ENCODE data around the gene SDCCAG8.
A peak's percentile ranks its signal among the peaks of the same experiment; 100 is the strongest.

Gene SDCCAG8

DNA sequence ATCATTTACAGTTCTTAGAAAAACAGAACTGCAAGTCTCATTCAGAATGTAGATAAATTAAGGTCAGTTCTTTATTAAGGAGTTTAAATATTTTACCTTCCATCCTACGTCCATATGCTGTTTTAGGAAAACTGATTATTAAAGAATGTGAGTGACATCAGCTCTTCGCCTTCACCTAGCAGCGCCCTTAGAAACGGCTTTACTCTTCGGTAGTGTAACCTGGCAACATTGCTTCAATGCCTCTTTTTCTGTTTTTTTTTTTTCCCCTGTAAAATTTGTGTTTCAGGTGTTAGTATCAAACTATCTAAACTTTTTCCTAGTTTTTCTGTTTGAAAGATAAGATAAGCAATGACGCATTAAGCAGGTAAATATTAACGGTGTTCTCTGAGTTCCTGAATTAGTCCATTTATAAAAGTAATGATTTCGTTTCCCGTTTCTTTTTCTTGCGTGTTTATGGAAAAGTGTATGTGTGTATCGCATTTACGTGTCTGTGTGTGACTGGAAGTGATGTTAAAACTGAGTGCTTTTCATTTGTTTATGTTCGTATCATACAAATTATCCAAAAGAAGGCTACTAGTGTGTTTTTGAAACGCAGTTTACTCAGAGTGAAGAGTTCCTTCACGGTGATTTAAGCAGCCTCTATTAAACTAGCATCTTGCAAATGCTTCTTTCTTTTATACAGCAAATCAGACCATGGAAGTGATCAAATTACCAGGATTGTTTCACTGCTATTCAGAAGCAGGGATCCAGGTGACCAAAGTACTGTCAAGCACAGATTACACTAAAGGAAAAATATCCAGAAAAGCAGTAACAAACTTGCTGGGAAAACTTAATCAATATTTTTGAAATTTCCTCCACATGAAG, 139.0 kb downstream of the SDCCAG8 start:
- DNase-seq, result peak; percentile 2 to 60 (median 2)

DNA sequence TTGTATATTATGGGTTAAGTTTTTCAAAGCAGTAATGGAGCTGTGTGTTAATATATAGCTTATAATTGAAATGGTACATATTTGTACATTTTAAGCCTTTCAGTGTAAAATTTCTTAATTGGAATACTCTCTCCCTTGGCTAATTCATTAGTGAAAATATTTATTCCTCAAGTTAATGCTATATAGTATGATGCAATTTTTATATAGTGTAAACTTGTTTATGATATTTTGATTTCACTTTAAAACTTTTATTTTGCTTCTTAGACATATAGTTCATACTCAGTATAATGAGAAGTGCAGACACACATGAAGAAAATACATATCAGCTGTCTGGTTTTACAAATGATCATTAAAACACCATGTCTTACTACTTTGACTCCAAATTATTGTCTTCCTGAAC, 140.6 kb downstream of the SDCCAG8 start:
- DNase-seq, result no peak

DNA sequence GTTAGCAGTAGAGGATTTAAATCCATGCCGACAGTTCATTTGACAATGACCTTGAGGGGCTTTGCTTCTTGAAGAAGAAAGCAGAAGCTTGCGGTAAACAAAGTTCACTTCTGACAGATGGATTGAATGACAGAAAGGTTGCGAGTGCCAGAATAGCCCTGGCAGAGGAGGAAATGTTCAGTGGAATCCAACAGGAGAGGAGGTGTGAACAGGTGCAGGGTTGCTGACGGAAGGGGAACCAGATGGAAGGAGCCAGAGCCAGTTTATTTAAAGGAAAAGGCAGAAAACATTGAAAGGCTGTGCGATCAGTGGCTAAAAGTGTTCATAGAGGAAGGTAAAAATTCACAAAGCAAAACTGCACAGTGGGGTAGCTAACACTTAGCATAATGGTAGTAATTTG, 141.0 kb downstream of the SDCCAG8 start:
- no peak for DNase-seq

DNA sequence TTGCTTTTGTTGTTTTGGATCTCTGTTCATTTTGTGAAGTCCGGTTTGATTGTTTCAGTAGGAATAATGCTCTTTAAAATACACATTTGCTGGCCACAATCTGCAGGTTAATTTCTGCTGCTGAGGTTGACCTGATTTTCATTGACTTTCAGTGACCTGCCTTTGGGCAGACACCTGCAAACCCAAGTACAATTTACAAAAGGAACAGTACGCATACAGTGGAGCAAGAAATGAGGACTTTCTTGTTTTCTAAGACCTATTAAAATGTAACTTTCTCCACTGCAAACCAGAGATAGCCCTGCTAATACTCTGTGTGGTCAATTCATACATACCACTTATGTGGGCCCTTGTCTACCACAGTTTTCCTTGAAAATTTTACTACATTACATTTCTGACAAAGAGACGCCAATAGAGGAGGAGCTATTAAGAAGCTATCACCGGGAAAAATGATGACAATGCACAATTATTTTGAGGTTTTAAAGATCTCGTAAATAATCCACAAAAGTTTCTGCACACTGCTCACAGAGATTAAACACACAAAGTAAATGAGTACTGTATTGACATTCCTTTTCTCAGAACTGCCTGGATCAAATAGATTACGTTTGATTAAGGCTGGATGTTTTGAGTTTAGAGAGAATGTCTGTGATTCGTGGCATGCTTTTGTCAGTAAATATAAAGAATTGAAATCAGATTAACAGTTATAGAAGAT, 141.9 kb downstream of the SDCCAG8 start:
- DNase-seq, result no peak

DNA sequence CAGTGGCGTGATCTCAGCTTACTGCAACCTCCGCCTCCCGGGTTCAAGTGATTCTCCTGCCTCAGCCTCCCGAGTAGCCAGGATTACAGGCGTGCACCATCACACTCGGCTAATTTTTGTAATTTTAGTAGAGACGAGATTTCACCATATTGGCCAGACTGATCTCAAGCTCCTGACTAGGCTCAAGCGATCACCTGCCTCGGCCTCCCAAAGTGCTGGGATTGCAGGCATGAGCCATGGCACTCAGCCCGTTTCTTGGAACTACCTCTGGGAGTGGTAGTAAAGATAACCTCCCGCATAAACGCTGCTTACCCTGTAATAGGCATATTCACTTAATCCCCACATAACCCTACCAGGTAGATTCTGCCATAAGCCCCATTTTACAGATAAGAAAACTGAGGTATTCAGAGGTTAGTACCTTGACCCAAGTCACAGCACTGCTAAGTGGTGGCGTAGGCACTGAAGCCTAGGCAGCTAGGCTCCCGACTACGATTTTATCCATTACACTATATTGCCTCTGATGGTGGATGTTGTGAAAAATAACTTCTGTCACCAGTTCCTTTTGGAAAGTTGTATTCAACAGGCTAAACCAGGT, 143.8 kb downstream of the SDCCAG8 start:
- DNase-seq, result no peak

DNA sequence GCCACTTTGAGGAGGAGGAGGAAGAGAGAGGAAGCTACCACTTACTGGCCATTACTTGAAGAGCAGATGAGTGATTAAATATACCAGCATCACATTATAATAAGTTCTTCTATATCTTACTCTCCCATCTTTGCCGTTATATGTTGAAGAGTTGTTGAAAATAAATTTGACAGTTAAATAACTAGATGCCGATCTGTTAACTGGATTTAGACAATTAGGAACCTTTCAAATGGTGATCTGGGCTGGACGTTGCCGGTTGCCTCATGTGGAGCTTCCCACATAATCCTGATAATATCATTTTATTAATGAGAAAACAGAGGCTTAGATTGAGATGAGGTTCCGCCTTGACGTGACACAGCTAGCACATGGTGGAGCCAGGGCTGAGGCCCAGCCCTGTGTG, 147.0 kb downstream of the SDCCAG8 start:
- DNase-seq, result no peak

DNA sequence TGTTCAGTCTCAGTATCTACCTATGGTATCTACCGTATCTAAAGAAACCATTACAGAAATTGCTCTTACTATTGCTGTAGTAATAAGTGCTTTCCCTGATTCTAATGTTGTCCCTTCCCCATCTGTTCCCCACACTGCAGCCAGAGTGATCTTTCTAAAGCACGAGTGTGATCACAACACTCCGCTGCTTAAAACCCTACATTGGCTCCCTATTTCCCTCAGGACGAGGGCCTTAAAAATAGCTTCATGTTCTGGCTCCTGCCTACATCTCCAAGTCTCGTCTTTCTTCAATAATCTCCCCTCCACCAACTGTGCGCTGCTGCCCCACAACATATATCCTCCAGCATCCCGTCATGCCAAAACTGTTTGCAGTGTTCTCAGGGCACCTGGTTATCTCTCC, 150.6 kb downstream of the SDCCAG8 start:
- DNase-seq, result no peak

DNA sequence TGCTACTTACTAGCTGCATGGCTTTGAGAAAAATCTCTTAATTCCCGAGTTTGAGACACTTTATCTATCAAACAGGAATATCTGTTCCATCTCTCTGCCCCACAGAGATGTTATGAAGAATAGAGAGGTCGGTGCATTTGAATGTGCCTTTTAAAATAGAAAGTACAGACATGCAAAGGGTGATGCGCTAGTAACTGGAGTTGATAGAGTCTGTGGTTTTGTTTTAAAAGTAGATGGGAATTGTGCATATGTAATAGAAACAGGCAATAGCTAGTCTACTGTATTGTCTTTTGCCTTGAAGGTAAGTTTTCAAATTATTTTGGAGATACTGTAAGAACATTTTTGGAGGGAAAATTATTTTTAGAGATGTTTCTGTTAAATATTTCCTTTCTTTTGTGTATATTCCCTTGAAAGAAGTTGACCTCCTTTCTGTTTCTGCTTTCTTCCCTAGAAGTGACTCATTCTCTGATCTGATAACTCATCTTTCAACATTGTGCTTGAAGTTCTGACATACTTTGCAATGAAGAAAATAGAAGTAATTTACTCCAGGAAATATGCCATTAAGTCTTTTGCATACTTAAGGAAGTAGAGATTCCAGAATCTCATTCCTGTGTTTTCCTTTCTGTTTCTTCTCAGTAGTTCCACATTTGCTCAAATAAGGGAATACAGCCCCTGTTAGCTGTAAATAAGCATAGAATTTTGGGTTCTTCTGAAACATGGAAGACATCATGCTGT, 151.6 kb downstream of the SDCCAG8 start:
- DNase-seq, result no peak

DNA sequence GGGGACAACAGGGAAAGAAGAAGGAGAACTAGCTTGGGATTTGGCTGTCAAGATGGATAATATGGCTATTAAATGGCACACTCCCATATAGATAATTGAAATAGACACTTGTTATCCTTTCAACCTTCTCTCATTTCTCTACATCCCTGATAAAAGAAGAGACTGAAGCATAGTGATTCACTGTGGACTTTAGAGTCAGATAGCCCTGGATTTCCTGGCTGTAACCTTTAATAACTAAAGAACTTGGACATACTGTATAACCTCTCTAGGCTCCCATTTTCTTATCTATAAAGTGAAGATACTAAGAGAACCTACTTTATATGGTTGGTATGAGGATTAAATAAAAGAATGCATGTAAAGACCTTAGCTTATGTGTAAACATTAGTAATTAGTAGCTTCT, 152.6 kb downstream of the SDCCAG8 start:
- no peak for DNase-seq

DNA sequence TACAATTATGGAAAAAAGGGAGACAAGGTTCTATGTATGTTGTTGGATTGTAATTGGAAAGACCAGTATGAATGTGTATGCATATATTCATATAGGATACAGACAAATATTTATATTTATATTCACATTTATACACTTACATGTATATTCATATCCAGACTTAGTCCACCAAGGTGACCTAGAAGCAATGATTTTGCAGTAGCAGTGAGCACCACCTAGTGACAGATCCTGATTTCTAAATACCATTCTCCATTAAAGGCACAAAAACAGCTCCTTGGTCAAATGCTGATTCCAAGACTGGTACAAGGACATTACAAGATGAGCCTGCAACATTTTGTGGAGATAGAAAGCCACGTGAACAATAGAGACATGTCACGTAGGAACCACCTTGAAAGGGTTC, 153.4 kb downstream of the SDCCAG8 start:
- DNase-seq, result no peak

DNA sequence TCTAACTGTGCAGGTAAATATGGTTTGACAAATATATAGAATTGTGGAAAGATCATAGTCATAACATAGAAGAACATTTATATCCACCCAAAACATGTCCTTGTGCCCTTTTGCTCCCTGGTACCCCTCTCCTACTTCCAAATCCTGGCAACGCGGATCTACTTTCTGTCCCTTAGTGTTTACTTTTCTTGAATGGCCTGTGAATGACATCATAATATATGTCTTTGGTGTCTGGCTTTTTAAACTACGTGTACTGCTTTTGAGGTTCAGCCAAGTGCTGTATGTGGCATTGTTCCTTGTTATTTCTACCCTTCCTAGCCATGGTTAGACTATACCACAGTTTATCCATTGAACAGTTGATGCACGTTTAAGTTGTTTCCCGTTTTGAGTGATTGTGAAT, 155.6 kb downstream of the SDCCAG8 start:
- DNase-seq, result peak in 1 of 3 experiments; percentile 14

DNA sequence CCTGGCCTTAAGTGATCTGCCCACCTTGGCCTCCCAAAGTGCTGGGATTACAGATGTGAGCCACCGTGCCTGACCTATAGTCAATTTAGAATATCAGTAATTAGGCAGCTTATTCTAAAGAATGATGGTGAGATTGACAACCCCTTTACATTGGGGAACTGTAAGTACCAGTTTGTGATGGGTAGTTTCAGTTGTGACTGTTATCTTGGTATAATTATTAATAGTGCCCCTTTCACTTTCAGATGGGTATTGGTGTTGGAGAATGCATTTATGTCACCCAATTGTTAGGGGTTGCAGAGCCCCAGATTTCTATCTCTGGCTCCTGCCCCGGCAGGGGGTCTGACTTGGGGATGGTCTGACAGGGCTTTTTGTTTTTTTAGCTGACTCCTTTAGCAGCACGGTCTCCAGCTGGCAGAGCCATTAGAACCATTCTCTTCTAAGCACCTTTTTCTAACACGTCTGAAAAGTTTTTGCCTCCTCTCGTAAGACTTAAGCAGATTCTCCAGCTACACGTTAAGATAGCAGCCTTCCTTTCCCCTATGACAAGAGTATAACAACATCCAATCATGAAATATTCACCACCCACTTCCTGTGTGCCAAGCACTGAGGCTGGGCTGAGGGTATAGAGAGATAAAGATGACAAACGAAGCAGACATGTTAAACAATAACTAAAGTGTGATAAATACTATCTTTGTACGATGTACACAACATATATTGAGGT, 157.8 kb downstream of the SDCCAG8 start:
- DNase-seq, result no peak

DNA sequence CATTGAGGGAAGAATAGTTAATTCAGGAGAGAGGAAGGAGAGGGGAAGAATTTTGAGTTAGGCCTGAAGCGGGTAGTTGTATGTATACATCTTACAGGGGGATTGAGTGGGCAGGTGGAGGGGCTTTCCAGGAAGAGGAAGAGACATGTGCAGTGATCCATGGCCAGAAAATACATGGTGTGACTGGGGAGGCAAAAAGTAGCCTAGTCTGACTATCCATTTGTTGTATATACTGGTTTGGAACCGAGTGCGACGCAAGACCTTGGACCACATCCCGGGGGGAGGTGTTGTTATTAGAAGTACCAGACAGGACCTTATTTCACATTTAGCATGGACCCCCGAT, 158.3 kb downstream of the SDCCAG8 start:
- no peak for DNase-seq

DNA sequence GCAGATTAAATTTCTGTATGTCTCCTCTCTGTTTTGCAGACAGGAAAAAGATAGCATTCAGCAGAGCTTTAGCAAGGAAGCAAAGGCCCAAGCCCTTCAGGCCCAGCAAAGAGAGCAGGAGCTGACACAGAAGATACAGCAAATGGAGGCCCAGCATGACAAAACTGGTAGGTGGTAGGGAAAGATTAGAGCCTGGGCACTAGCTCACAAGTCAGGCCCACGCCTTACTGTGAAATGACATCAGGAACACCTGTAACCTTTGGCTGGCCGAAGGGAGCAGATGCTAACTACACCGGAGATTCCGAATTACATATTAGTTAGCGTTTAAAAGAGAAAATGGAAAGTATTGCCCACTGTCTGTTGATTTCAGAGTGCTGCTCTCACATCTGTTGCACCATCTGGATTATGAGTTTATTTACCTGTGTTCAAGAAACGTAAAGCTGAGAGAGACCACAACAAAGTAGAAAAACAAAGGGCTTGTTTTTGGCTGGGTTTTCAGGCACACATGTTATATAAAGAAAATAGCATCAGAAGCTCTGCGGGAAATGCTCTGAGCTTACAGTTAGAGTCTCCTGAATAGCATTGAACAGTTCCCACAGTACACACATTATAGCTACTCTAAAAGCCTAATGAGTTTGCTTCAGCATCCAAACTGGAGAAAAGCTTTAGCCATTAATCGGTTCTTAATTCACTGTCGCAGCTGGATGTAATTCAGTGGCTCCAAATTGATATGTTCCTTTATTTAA, 160.0 kb downstream of the SDCCAG8 start:
- no peak for DNase-seq

DNA sequence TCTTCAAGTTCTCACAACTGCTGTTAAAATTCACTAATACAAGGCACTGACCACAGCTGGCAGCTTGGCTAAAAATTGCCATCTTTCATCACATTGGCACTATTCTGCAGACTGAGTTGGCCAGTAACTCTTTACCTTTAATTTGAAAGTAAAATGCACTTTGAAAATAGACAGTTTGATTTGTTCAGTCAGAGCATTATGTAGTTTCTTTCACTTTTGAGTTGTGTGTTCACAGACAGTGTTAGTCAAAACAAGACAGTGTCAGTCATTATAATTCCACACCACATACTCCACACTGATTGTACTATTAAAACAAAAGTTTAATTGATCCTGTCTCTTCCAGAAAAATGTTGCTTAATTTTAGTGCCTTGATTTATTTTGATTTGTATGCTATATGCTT, 160.7 kb downstream of the SDCCAG8 start:
- no peak for DNase-seq

DNA sequence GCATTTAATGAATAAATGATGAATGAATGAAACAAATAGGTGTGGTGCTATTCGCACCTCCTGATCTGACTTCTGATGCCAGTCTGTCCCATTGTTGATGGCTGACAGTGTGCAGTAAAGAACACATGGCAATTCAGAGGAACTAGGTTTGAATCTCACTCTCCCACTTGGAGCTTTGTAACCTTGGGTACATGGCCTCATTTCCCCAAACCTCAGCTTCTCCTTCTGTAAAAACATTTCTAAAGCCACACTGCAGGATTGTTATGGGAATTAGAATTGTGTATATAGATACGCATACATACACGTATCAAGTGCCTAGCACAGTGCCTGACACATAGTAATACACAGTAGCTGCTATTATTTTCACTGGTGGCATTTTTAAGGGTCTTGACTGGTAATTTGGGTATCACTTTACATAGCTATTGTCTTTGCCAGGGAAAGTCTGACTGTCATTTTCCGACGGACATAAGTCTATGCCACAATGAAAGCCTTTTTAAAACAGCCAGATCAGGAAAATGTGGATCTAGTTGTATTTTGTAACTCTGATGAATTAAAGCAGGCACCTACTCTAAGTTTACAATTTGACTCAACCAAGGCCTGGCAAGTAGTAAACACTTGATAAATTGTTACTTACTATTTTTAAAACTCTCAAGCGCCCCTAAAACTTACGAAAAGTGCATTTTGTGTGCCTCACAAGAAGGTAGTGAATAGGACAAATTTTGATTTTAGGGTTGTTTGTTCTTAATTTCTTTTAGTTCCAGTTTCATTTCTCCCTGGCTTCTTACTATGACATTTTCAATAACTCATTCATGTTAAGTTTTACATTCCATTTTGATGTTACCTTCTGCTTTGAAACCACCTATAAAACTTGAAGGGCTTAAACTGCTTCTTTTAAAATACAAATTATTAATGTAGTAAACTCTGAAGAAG, 164.4 kb downstream of the SDCCAG8 start:
- DNase-seq, result no peak

DNA sequence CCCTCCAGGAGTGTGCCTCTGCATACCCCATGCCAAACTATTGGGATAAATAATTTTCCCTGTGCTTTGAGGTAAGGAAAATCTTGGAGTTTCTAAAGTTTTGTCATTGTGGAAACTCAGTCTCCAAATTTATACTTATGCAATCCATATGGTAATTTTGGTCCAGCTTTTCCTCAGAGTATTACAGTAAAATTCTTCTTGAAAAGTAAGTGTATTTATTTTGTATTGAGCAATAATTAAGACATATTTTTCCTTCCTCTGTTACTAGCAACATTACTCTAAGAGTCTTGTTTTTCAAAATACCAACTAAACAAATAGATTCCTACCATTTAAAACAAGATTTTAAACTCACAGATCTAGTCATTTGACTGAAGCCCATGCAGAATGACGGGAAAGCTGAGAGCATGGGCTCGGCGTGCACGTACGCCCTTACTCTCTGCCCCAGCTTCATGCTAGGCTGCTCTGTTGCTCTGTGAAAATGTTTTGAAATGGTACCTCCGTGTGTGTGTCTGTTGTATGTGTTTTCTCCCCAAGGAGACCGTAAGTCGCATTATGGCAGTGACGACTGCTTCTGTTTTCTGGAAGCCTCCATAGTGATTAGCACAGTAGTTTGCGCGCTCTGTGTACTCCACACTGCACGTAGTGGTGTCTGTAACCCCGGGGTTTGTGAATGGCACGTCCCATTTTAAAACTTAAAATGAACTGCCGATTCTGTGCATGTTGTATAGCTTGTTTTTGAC, 165.3 kb downstream of the SDCCAG8 start:
- DNase-seq, result peak in 1 of 3 experiments; percentile 50

DNA sequence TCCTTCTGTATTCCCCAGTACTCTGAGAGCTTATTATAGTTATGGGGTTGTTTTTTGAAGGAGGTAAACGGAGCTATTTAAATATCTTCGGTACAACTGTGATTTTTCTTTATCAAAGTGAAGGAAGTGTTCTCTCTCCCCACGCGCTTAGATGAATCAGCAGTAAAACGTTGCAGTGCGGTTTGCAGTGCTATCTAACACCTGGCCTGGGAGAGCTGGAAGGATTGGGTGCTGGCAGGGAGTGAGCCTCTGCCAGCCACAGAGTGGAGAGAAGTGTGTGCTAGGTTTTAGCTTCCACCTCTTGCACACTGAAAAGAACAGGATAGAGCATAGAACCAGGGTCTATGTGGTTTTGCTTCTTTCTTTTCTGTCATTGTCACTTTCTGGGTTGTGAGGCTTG, 165.9 kb downstream of the SDCCAG8 start:
- peak; percentile 29 to 73 (median 55) for DNase-seq

DNA sequence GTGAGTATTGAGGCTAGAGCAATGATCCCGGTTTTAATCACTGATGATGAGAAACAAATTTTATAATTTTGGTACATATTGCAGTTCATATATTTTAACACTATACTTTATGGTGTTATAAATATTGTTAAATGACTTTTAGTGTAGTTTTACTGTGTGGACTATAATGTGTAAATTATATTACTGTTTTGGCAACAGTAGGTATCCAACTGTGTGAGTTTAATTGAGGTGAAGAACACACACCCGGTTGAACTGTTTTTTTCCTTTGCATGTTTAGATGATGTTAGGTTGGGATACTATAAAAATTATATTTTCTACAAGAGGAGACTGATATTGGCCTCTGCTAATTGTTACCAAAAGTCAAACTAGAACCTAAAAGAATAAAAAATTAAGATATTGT, 166.5 kb downstream of the SDCCAG8 start:
- DNase-seq, result peak in 1 of 3 experiments; percentile 14

DNA sequence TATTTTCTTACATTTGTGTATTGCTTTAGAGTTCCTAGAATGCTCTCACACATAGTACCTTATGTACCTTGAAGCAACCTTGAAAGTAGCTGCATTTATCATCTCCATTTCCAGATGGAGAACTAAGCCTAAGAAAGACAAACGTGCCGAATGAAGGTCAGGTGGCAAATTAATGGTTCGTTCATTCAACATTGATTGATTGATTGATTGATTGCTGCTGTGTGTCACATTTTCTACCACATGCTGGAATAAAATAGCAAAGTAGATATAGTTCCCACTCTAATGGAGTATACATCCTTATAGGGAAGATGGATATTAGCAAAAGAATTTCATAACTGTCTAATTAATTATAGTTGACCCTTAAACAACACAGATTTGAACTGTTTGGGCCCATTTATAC, 172.2 kb downstream of the SDCCAG8 start:
- DNase-seq, result no peak

Data from NCI-H1417 (cell line).